ENCODE results near the gene ANGPTL1. TPM values are rescaled to one million over a fixed set of nuclear protein-coding genes. Genes with fewer than 3 reads are reported as not detected.
A peak's percentile ranks its signal among the peaks of the same experiment; 100 is the strongest.

The ANGPTL1 gene
- total and polyA plus RNA-seq, 2 of the 13 experiments (the other 11 are each of a cell fraction or from before 2014, with no cell fraction given), result 2.9 to 9.3 TPM

DNA sequence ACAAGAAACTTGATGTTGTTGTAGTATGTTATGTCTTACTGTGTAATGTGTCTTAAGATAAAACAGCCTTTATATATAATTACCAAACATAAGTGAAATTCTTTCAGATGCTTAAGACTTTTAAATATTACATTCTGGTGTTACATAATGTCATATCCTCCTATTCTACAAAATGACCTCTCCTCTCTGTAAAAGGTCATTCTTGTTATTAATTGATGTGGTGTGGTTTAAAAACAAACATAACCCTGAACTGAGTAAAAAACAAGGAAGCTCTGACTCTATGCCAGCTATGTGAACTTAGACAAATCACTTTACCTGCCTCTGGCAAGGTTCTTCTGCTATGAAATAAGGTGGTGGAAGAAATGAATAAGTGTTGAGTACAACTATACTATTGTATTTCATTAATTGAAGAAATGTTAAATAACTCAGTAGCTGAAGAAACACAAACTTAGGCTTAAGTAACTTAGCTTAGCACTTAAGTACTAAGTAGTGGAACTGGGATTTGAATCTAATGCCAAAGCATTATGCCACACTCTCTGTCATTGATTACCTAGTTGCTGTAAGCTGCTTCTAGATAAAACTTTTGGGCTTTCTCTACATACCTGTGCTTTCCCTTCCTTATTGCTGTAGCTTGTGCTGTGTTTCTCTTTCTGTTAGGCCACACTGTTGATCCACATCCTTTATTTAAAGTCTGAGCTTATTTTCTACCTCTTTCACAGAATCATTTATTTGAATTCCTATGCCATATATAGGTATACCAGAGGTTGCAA lies 859 bp upstream of the ANGPTL1 start (continued):
- TF ChIP-seq CHD4 (IDR thresholded peaks at IDR 0.05; ENCODE audit: borderline replicate concordance, low read length), result no peak
- TF ChIP-seq ZNF672 (CRISPR knock-in tag; IDR thresholded peaks at IDR 0.05), result no peak
- TF ChIP-seq GRHL1 (CRISPR knock-in tag; conservative IDR thresholded peaks at IDR 0.05), result no peak
- TF ChIP-seq ELF3 (CRISPR knock-in tag; IDR thresholded peaks at IDR 0.05), result peak; percentile 85
- TF ChIP-seq GPN1 (CRISPR knock-in tag; IDR thresholded peaks at IDR 0.05; ENCODE audit: borderline replicate concordance), result no peak
- no peak for TF ChIP-seq SP4 (CRISPR knock-in tag; IDR thresholded peaks at IDR 0.05)
- TF ChIP-seq THAP7 (CRISPR knock-in tag; IDR thresholded peaks at IDR 0.05), result no peak
- TF ChIP-seq ATF6 (CRISPR knock-in tag; conservative IDR thresholded peaks at IDR 0.05), result no peak
- TF ChIP-seq NR3C1 (CRISPR knock-in tag; IDR thresholded peaks at IDR 0.05), result no peak
- TF ChIP-seq JUNB (CRISPR knock-in tag; IDR thresholded peaks at IDR 0.05; ENCODE audit: borderline replicate concordance), result no peak
- TF ChIP-seq ASH2L (IDR thresholded peaks at IDR 0.05; ENCODE audit: insufficient read length, low read depth, low read length), result peak; percentile 44
- no peak for TF ChIP-seq FOSL2 (CRISPR knock-in tag; IDR thresholded peaks at IDR 0.05)
- peak; percentile 32; the same call in 1 of the 2 replicates for TF ChIP-seq SAP130 (CRISPR knock-in tag; IDR thresholded peaks at IDR 0.05; ENCODE audit: low read depth)
- TF ChIP-seq RNF219 (CRISPR knock-in tag; IDR thresholded peaks at IDR 0.05), result no peak
- no peak for TF ChIP-seq TBP (CRISPR knock-in tag; IDR thresholded peaks at IDR 0.05)
- TF ChIP-seq, protein P1, sequence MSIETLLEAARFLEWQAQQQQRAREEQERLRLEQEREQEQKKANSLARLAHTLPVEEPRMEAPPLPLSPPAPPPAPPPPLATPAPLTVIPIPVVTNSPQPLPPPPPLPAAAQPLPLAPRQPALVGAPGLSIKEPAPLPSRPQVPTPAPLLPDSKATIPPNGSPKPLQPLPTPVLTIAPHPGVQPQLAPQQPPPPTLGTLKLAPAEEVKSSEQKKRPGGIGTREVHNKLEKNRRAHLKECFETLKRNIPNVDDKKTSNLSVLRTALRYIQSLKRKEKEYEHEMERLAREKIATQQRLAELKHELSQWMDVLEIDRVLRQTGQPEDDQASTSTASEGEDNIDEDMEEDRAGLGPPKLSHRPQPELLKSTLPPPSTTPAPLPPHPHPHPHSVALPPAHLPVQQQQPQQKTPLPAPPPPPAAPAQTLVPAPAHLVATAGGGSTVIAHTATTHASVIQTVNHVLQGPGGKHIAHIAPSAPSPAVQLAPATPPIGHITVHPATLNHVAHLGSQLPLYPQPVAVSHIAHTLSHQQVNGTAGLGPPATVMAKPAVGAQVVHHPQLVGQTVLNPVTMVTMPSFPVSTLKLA (IDR thresholded peaks at IDR 0.05), result no peak
- peak; percentile 82 for TF ChIP-seq ARID5B (CRISPR knock-in tag; IDR thresholded peaks at IDR 0.05)
